HG03457 (cell line): Measurements from ENCODE around the gene CGB3.
"Not testable (repeated sequence)": the region's sequence is repeated elsewhere in the genome, so short reads cannot be mapped to it uniquely, and the experiment has no call there.

Experiments used
- ATAC-seq: cut with Tn5 transposase; IDR thresholded peaks from one replicate; pipeline ENCODE4 v1.9.1; 2021; ENCODE audit warnings: moderate number of reproducible peaks; ENCODE audit not compliant: unreplicated experiment

Gene CGB3

DNA sequence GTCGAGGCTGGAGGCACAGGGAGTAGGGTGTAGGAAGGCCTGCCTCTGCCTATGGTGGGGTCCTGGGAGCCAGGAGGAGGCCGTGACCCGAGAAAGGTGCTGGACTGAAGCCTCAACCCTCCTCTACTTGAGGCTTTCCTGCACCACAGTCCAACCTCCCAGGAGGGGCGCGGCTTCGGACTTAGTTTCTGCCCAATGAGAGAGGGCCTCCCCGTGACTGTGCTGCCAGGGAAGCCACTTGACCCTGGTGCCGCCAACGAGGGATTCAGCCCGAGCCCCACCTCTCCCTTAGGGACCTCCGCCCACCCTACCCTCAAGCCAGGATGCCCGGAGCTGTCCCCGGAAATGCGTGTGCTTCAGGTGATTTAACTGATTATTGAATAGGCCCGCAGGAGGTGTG is at the start of gene CGB3:
CGB3 (minus strand) TSS at position 101 of the 400 bp plus-strand sequence. CDS start 362 bp downstream, outside the sequence.
- ATAC-seq, result not testable (repeated sequence)

DNA sequence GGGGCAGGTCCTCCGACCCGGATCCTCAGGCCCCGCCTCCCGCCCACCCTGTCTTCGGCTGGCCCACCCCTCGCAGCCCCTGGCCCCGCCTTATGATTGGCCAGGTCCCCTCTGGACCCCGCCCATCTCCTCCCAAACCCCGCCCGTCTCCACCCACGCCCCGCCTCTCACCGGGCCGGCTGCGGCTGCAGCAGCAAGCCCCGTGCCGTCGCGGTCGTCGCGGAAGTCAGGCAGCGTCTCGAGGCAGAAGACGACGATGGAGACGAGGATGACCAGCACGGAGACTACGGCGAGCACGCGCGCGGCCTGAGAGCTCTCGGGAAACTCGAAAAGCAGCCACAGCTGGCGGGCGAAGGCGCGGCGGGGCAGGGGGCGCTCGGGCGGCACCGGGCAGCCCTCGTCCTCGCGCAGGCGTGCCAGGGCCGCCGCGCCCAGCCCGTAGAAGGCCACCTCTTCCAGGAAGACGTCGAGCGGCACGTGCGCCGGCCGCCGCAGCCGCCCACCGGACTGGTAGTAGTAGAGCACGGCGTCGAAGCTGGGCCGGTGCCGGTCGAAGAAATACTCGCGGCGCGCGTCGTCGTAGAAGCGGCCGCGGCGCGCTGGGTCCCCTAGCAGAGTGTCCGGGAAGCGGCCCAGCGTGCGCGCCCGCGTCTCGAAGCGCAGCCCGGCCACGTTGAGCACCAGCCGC is 47.9 kb upstream of the CGB3 start:
- no peak for ATAC-seq

GRCh38 chr19:49070416-49070815 is 46.3 kb upstream of the CGB3 start:
- no peak for ATAC-seq

- ATAC-seq, result no peak
These were observed 44.9 kb upstream of the CGB3 start for GRCh38 chr19:49069026-49069425.

GRCh38 chr19:49067554-49067953 is 43.4 kb upstream of the CGB3 start:
- no peak for ATAC-seq

DNA sequence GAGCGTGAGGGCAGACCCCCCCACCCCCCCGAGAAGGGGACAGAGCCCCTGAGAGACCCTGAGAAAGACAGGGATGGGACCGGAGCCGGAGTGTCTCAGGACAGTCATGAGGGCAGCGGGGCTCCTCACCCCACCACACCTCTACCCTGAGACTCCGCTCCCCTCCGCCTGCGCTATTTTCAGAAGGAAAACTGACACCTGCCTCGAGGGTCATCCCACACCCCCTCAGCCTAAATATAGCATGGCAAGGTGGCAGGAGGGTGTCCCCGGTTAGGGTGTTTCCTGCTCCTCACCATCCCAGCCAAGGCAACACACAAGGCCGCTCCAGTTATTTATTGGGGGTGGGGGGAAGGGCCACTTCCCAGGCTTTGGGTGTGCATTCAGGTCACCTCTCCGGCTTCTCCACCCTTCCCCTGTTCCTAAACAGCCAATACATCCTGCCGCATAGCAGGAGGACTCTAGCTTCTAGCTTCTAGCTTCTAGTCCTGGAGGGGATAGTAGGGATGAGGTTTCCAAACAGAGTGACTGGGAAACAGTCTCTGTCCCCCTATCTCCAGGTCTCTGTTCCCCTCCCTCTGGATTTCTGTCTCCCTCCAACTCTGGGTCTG is 41.9 kb upstream of the CGB3 start:
- no peak for ATAC-seq

DNA sequence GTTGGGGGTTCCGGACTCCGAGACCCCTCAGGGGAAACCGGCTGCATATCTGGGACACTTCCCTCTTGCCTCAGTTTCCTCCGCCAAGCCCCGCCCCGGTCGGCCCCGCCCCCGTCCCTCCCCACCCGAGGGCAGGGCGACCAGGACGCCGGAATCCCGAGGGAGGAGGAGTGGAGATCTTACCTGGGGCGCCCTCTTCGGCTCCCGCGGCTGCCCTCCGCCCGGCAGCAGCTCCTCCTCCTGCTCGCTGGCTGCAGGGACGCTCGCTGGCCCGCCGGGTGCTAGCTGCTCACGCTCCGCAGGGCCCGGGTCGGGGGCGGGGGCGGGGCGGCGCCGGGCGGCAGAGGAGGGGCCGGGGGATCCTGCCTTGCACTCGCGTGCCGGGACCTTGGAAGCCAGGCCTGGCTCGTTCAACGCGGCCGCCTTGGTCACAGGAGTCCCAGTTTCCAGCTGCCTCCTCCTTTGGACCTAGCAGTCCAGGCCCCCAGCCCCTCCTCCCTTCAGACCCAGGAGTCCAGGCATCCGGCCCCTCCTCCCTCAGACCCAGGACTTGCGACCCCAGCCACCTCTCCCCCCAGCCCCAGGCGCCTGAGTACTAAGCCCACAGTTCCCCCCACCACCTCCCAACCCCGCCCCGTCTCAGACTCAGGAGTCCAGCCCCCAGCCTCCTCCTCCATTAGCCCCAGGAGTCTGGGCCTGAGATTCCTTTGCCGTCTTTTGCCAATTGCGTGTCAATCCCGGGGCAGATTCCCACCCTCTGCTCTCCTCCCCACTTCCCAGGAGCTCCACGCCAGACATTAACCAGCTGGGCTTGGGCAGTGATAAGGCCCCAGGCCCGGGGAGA is 40.9 kb upstream of the CGB3 start, which contains the start of gene NTF4:
NTF4 (minus strand) TSS at position 51 of the 844 bp plus-strand sequence. CDS start 2,821 bp downstream, outside the sequence.
- ATAC-seq, result no peak

DNA sequence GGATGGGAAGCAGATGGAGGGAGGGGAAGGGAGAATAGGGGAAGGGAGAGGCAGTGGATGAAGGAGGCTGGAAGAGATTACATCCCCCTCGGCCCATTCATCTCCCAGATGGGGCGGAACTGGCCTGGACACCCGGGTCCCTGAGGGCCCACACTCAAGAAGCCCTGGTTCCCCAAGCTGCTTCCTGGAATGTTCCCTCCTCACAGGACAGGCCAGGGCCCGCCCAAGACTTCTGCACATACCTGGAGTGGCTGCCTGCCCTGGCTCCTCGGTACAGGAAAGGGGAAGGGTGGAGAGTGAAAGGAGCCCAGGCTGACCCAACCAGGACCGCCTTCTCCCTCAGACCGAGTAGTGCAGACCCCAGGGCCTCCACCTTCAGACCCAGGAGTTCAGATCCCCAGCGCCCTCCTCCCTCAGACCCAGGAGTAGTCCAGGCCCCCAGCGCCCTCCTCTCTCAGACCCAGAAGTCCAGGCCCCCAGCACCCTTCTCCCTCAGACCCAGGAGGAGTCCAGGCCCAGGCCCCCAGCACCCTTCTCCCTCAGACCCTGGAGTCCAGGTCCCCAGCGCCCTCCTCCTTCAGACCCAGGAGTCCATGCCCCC is 40.0 kb upstream of the CGB3 start:
- ATAC-seq, result no peak

GRCh38 chr19:49061445-49061844 is 37.3 kb upstream of the CGB3 start:
- no peak for ATAC-seq

DNA sequence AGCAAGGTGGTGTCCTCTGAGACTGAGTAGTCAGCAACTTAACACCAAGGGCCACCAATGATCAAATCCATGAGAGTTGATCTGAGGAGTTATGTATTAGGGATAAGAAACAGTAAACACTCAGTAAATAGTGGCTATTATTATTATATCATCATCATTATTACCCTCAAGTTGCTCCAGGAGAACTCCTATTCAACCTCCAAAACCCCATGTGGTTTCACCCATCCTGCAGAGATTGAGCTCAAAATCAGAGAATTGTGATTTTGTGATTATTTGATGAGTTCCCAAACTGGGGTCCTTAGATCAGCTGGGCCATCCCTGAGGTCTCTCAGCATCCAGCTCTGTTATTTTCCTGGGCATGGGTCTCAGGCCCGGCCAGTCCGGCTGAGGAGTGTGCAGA is 36.9 kb upstream of the CGB3 start:
- ATAC-seq, result no peak

DNA sequence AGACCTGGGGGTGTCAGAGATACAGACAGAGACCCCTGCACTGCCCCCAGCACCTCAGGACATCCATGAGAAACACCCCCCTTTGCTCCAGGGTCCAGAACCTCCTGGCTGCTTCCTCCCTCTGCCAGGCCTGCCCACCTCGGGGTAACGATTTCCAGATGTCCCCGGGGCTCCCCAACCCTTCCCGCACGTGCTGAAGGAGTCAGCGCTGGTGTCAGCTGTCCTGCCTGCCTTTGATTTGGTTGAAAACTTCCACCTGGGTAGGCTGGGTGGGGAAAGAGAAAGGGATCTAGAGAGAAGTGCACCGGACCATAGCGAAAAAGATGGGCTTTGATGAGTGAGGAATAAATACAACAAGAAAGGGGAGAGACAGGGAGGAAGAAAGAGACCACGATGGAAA is 34.9 kb upstream of the CGB3 start:
- ATAC-seq, result no peak

- no peak for ATAC-seq
These were observed 34.4 kb upstream of the CGB3 start for GRCh38 chr19:49058562-49058961.

- no peak for ATAC-seq
These were observed 33.6 kb upstream of the CGB3 start, which contains the start of gene CGB7 for GRCh38 chr19:49057636-49058234. CGB7 (minus strand) TSS chr19:49057749; CDS start chr19:49055375, 2,374 bp downstream.

- not testable (repeated sequence) for ATAC-seq
These were observed 32.9 kb upstream of the CGB3 start for GRCh38 chr19:49056902-49057596.

DNA sequence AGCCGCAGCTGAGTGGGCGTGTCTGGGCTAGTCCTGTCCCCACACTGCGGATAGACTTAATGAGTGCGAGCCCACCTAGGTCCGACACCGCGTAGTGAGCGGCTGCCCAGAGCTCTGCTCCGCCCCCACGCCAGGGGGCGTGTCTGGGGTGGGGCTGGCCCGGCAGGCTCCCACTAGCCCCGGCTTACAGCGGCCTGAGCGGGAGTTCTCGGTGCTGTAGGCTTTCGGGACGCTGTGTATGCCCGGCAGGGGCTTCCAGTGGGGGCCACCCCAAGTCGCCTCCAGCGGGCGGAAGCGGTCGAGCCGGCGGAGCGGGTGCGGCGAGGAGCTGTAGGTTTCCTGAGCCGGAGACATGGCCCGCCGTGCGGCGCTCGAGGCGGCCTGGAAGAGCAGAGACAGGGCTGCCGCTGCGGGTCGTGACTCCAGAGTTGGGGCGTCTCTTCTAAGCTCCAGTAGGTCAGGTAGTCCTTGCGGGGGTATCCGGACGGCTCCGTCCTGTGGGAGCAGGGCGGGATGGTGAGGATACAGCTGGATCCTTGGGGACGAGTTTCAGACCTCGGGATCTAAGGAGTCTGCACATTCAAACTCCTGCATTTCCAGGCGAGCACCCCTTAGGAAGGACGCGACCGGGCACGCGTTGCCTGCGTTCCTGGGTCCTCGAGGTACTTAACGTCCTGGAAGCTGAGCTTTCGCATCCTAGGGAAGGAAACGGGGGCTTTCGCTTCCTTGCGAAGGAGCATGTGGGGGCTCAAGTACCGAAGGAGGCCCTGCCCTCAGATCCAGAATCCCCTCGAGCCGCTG is 32.2 kb upstream of the CGB3 start:
- ATAC-seq, result no peak

GRCh38 chr19:49050376-49051033 is 26.4 kb upstream of the CGB3 start:
- not testable (repeated sequence) for ATAC-seq

DNA sequence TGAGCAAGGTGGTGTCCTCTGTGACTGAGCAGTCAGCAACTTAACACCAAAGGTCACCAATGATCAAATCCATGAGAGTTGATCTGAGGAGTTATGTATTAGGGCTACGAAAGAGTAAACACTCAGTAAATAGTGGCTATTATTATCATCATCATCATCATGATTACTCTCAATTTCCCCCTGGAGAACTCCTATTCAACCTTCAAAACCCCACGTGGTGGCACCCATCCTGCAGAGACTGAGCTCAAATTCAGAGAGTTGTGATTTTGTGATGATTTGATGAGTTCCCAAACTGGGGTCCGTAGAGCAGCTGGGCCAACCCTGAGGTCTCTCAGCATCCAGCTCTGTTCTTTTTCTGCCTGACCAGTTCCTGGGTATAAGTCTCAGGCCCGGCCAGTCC is 25.7 kb upstream of the CGB3 start:
- ATAC-seq, result not testable (repeated sequence)

- not testable (repeated sequence) for ATAC-seq
These were observed 24.9 kb upstream of the CGB3 start, which contains the start of gene CGB8 for GRCh38 chr19:49049011-49049410. CGB8 (minus strand) TSS chr19:49049111; CDS start chr19:49048739, 372 bp downstream.

DNA sequence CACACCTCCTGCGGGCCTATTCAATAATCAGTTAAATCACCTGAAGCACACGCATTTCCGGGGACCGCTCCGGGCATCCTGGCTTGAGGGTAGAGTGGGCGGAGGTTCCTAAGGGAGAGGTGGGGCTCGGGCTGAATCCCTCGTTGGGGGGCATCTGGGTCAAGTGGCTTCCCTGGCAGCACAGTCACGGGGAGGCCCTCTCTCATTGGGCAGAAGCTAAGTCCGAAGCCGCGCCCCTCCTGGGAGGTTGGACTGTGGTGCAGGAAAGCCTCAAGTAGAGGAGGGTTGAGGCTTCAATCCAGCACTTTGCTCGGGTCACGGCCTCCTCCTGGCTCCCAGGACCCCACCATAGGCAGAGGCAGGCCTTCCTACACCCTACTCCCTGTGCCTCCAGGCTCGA is 19.4 kb upstream of the CGB3 start, which contains the start of gene CGB5:
CGB5 (plus strand) TSS at position 301 of the 400 bp plus-strand sequence. CDS start 362 bp downstream, outside the sequence.
- ATAC-seq, result not testable (repeated sequence)
